B cell (primary cell): ENCODE data around the gene OTUD3. TPM values are rescaled to one million over a fixed set of nuclear protein-coding genes. Genes with fewer than 3 reads are reported as not detected.
A peak's percentile ranks its signal among the peaks of the same experiment; 100 is the strongest.

Experiments
- ATAC-seq: fragments of 200-7000 bp; cut with Tn5 transposase; one replicate; pipeline ENCODE4 v1.10.0; 2021; ENCODE audit warnings: low read depth, mild to moderate bottlenecking, moderate number of reproducible peaks, moderate library complexity
- CTCF ChIA-PET: fragments of 350-600 bp; sonication (Branson Sonifier 250); formaldehyde crosslinking; loops from one replicate; lab custom pipeline; 2021; ENCODE audit warnings: antibody characterized with exemption, inconsistent platforms; lab: Charles Lee
- POLR2A ChIA-PET: fragments of 350-600 bp; sonication (Branson Sonifier 250); formaldehyde crosslinking; loops from one replicate; lab custom pipeline; 2021; ENCODE audit warnings: antibody characterized with exemption; lab: Charles Lee
- DNase-seq: peaks from one replicate; pipeline ENCODE4 v3.0.0; 2013
- H2AFZ ChIP-seq: 2 replicates; pipeline ENCODE4 v1.6.1; 2012; ENCODE audit warnings: mild to moderate bottlenecking, low read depth, low read length; ENCODE audit not compliant: insufficient read depth, poor library complexity, severe bottlenecking
- H3K27ac ChIP-seq, 2 donors: 1 replicate in 1 of 2; 2 replicates in 1 of 2; pipeline ENCODE4 v1.5.1; 2012 to 2013; ENCODE audit warnings: low read length in 2 of 2, mild to moderate bottlenecking in 2 of 2, moderate library complexity in 1 of 2
- H3K27me3 ChIP-seq, 4 experiments: fragments of 200-600 bp in 1 of 4; sonication (generic) in 1 of 4; replicated peaks in 1 of 4; 1 replicate in 2 of 4; 2 replicates in 2 of 4; pipeline versions ENCODE4 v1.6.1 to v1.7.0; 2013 to 2016; ENCODE audit warnings: low read length in 3 of 4, mild to moderate bottlenecking in 2 of 4, mixed read lengths in 1 of 4, moderate library complexity in 1 of 4; ENCODE audit not compliant: insufficient read depth in 4 of 4, control insufficient read depth in 3 of 4; ENCODE audit errors: control extremely low read depth in 1 of 4
- H3K36me3 ChIP-seq, 2 experiments: replicated peaks in 1 of 2; 1 replicate in 1 of 2; 2 replicates in 1 of 2; pipeline versions ENCODE4 v1.6.1 to v1.7.1; 2013; ENCODE audit warnings: low read length in 1 of 2; ENCODE audit not compliant: insufficient read depth in 2 of 2, control insufficient read depth in 1 of 2; ENCODE audit errors: control extremely low read depth in 1 of 2, extremely low read depth in 1 of 2
- H3K4me1 ChIP-seq, 2 donors: fragments of 200-600 bp in 1 of 2; sonication (generic) in 1 of 2; 1 replicate in 1 of 2; 2 replicates in 1 of 2; pipeline versions ENCODE4 v1.5.1 to v1.6.1; 2013 to 2017; ENCODE audit warnings: low read length in 2 of 2; ENCODE audit not compliant: control insufficient read depth in 2 of 2, insufficient read depth in 2 of 2
- H3K4me2 ChIP-seq: replicated peaks from 2 replicates; pipeline ENCODE3; 2012; ENCODE audit warnings: mild to moderate bottlenecking, low read depth, low read length; ENCODE audit not compliant: poor library complexity, severe bottlenecking
- H3K4me3 ChIP-seq, 5 experiments: fragments of 200-600 bp in 1 of 5; sonication (generic) in 1 of 5; 1 replicate in 3 of 5; 2 replicates in 2 of 5; pipeline versions ENCODE4 v1.5.1 to v1.7.0; 2011 to 2016; ENCODE audit warnings: low read length in 4 of 5, mild to moderate bottlenecking in 4 of 5, low read depth in 2 of 5, control low read depth in 1 of 5, moderate library complexity in 1 of 5; ENCODE audit not compliant: insufficient read depth in 1 of 5; ENCODE audit errors: control extremely low read depth in 1 of 5, extremely low read depth in 1 of 5
- H3K79me2 ChIP-seq: fragments of 200-600 bp; sonication (generic); one replicate; pipeline ENCODE4 v1.6.0; 2016; ENCODE audit warnings: low read length; ENCODE audit not compliant: control insufficient read depth, insufficient read depth
- H3K9ac ChIP-seq: fragments of 200-600 bp; sonication (generic); 2 replicates; pipeline ENCODE4 v1.6.1; 2017; ENCODE audit warnings: mild to moderate bottlenecking, low read length, moderate library complexity
- H3K9me3 ChIP-seq, 3 donors: one replicate each; pipeline versions ENCODE4 v1.6.1 to v1.7.1; 2013; ENCODE audit warnings: low read length in 2 of 3; ENCODE audit not compliant: control insufficient read depth in 2 of 3, insufficient read depth in 1 of 3; ENCODE audit errors: control extremely low read depth in 1 of 3
- H4K20me1 ChIP-seq: 2 replicates; pipeline ENCODE4 v1.6.0; 2012; ENCODE audit warnings: mild to moderate bottlenecking, low read length; ENCODE audit not compliant: insufficient read depth, control insufficient read depth, poor library complexity, severe bottlenecking
- H3K27ac Mint-ChIP-seq: one replicate; pipeline ENCODE4 v1.8.0; 2021; ENCODE audit warnings: mixed read lengths
- H3K27me3 Mint-ChIP-seq: one replicate; pipeline ENCODE4 v1.8.0; 2021; ENCODE audit warnings: mixed read lengths
- H3K4me1 Mint-ChIP-seq: one replicate; pipeline ENCODE4 v1.8.0; 2021; ENCODE audit warnings: mixed read lengths
- H3K4me3 Mint-ChIP-seq: one replicate; pipeline ENCODE4 v1.8.0; 2021; ENCODE audit warnings: mixed read lengths
- H3K9me3 Mint-ChIP-seq: one replicate; pipeline ENCODE4 v1.8.0; 2022; ENCODE audit warnings: mixed read lengths; ENCODE audit not compliant: insufficient read depth
- EZH2 ChIP-seq: IDR thresholded peaks from 2 replicates; pipeline ENCODE4 v1.6.1; 2012; ENCODE audit warnings: borderline replicate concordance, low read depth, mild to moderate bottlenecking, moderate library complexity, low read length; ENCODE audit not compliant: insufficient read depth, poor library complexity, severe bottlenecking
- WGBS: methylation state at CpG from one replicate; pipeline ENCODE4 v1.1.5; 2013; ENCODE audit warnings: missing lambda C conversion rate; ENCODE audit not compliant: insufficient coverage; 5-methylcytosine and 5-hydroxymethylcytosine counted together
- intact Hi-C: fragments of 100-400 bp; cut with micrococcal nuclease; formaldehyde crosslinking; loops from one replicate; pipeline ENCODE4 v1.10.0; 2022
- polyA plus RNA-seq: library from polyadenylated mRNA; depleted of rRNA; stranded (reverse); fragments of >200 nt; gene quantifications from 2 replicates; pipeline ENCODE4 v1.2.3, GENCODE V29; 2012
- total RNA-seq, 2 donors: library from RNA; stranded (reverse); fragments of 120-200 nt in 1 of 2; gene quantifications; 1 replicate in 1 of 2; 2 replicates in 1 of 2; pipeline versions ENCODE4 v1.2.3 to v1.2.4, GENCODE V29; 2013 to 2022
- TF ChIP-seq, protein P1 (sequence below): fragments of 200-600 bp; IDR thresholded peaks from one replicate; pipeline ENCODE4 v1.8.0; 2022; ENCODE audit warnings: antibody characterized with exemption, mild to moderate bottlenecking

OTUD3 gene
- total and polyA plus RNA-seq, 2 donors (not counting 1 experiment from before 2014, with no cell fraction given): 4.2 to 19.6 TPM

DNA sequence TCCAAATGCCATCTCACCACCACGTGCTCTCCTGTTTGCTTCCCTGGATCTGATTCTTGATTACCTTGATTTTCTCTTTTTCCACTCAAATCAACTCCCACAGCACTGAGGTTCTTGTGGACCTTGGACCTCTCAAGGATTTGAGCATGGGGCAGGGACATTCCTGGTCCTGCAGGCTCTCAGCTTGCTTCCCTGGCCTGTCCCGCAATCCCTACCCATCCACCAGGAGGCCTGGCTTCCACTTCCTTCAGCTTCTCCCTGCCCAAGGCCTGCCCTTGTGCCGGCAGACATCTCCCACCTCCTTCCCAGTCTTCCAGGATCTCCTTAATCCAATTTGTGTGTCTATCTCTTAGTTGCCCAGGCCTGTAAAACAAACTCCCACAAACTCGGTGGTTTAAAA is 75.6 kb downstream of the OTUD3 start:
- H3K27me3 Mint-ChIP-seq: peaks cover 28% of the 10 kb centered on the region
- no peak overlapping the region for H3K27ac Mint-ChIP-seq
- no peak for TF ChIP-seq EZH2
- TF ChIP-seq, protein P1, sequence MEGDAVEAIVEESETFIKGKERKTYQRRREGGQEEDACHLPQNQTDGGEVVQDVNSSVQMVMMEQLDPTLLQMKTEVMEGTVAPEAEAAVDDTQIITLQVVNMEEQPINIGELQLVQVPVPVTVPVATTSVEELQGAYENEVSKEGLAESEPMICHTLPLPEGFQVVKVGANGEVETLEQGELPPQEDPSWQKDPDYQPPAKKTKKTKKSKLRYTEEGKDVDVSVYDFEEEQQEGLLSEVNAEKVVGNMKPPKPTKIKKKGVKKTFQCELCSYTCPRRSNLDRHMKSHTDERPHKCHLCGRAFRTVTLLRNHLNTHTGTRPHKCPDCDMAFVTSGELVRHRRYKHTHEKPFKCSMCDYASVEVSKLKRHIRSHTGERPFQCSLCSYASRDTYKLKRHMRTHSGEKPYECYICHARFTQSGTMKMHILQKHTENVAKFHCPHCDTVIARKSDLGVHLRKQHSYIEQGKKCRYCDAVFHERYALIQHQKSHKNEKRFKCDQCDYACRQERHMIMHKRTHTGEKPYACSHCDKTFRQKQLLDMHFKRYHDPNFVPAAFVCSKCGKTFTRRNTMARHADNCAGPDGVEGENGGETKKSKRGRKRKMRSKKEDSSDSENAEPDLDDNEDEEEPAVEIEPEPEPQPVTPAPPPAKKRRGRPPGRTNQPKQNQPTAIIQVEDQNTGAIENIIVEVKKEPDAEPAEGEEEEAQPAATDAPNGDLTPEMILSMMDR: no peak
- no peaks in the 10 kb centered on the region for H4K20me1 ChIP-seq
- no peaks in the 10 kb centered on the region for H3K36me3 ChIP-seq
- no peaks in the 10 kb centered on the region for H3K9me3 Mint-ChIP-seq
- H3K9ac ChIP-seq: no peak overlapping the region
- ChIA-PET CTCF (no interaction called here), POLR2A (no interaction called here)
- WGBS: 77% methylated on average over 3 of the region's 4 CpGs
- peaks cover 0 to 13% (median 0%) of the 10 kb centered on the region in 3 donors for H3K9me3 ChIP-seq
- H3K79me2 ChIP-seq: no peaks in the 10 kb centered on the region
- H3K4me3 ChIP-seq: no peak overlapping the region
- H2AFZ ChIP-seq: no peak overlapping the region
- H3K4me1 Mint-ChIP-seq: peaks cover 6% of the 10 kb centered on the region
- no peak overlapping the region for H3K4me3 Mint-ChIP-seq
- ATAC-seq (no peak), DNase-seq (no peak)
- peaks cover 5 to 8% of the 10 kb centered on the region in 2 donors for H3K4me1 ChIP-seq
- intact Hi-C loops: no loop called here
- no peak overlapping the region for H3K27ac ChIP-seq
- H3K27me3 ChIP-seq: peaks cover 0 to 20% (median 5%) of the 10 kb centered on the region in 4 experiments
- no peak overlapping the region for H3K4me2 ChIP-seq

DNA sequence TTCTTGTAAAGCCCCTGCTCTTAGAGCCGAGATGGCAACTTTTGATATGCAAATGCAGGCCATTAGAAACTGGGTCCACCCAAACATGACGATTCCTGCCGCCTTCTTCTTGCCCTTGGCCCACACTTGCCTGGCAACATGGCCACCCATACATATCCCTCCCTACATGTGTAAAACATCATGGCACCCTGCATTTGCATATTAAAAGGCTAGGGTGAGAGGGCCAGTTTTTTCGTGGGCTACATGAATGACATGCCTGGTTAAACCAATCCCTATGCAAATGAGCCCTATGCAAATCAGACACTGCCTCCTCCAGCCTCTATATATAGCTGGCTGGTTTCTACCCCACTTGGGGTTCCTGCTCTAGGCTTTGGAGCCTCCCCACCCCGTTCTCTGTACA is 78.4 kb downstream of the OTUD3 start:
- peaks cover 5% of the 10 kb centered on the region for H3K9me3 Mint-ChIP-seq
- 16% methylated on average over 3 of the region's 5 CpGs for WGBS
- H3K4me2 ChIP-seq: peak overlapping the region; percentile 8
- no peak overlapping the region for H3K27ac Mint-ChIP-seq
- DNase-seq (peak; percentile 10), ATAC-seq (no peak)
- H3K9ac ChIP-seq: no peak overlapping the region
- H3K27me3 Mint-ChIP-seq: peaks cover 42% of the 10 kb centered on the region
- peaks cover 0 to 14% (median 2%) of the 10 kb centered on the region in 3 donors for H3K9me3 ChIP-seq
- no peak overlapping the region for H3K4me3 ChIP-seq
- POLR2A ChIA-PET: no interaction called here
- CTCF ChIA-PET: no interaction called here
- H3K4me1 Mint-ChIP-seq: peaks cover 6% of the 10 kb centered on the region
- no peaks in the 10 kb centered on the region for H4K20me1 ChIP-seq
- TF ChIP-seq EZH2: no peak
- TF ChIP-seq, protein P1: no peak
- H3K27me3 ChIP-seq: peaks cover 0 to 23% (median 4%) of the 10 kb centered on the region in 4 experiments
- H3K4me1 ChIP-seq: peaks cover 5 to 8% of the 10 kb centered on the region in 2 donors
- H3K4me3 Mint-ChIP-seq: no peak overlapping the region
- no peaks in the 10 kb centered on the region for H3K79me2 ChIP-seq
- H3K36me3 ChIP-seq: no peaks in the 10 kb centered on the region
- H2AFZ ChIP-seq: no peak overlapping the region
- no peak overlapping the region for H3K27ac ChIP-seq
- intact Hi-C loops: no loop called here

Other genes starting within 250 kb of the OTUD3 start
- gene NBL1, start 238.1 kb upstream of the OTUD3 start, total RNA-seq: 0.74 TPM in 1 of 2 replicates, not detected in the other
- 0.66 and 0.97 TPM in 2 replicates for gene NBL1, start 238.1 kb upstream of the OTUD3 start, polyA plus RNA-seq
- gene HTR6, start 217.5 kb upstream of the OTUD3 start, total RNA-seq: not detected in 2 replicates
- gene HTR6, start 217.5 kb upstream of the OTUD3 start, polyA plus RNA-seq: not detected in 2 replicates
- 30.4 and 31.3 TPM in 2 replicates for gene TMCO4, start 82.5 kb upstream of the OTUD3 start, total RNA-seq
- 17.3 and 21.7 TPM in 2 replicates for gene TMCO4, start 82.5 kb upstream of the OTUD3 start, polyA plus RNA-seq
- gene RNF186, start 67.1 kb upstream of the OTUD3 start, total RNA-seq: not detected in 2 replicates
- not detected in 2 replicates for gene RNF186, start 67.1 kb upstream of the OTUD3 start, polyA plus RNA-seq
- gene PLA2G2E, start 41.2 kb downstream of the OTUD3 start, total RNA-seq: not detected in 2 replicates
- gene PLA2G2E, start 41.2 kb downstream of the OTUD3 start, polyA plus RNA-seq: not detected in 2 replicates
- not detected in 2 replicates for gene PLA2G2A, start 97.2 kb downstream of the OTUD3 start, total RNA-seq
- gene PLA2G2A, start 97.2 kb downstream of the OTUD3 start, polyA plus RNA-seq: not detected in 2 replicates
- gene PLA2G5, start 187.8 kb downstream of the OTUD3 start, total RNA-seq: not detected in 2 replicates
- not detected in 2 replicates for gene PLA2G5, start 187.8 kb downstream of the OTUD3 start, polyA plus RNA-seq
- 1.7 and 2.3 TPM in 2 replicates for gene PLA2G2D, start 237.1 kb downstream of the OTUD3 start, total RNA-seq
- 2.2 and 2.8 TPM in 2 replicates for gene PLA2G2D, start 237.1 kb downstream of the OTUD3 start, polyA plus RNA-seq